HK-2 (cell line): ENCODE results near the gene PASK.
"Not testable (repeated sequence)": the region's sequence is repeated elsewhere in the genome, so short reads cannot be mapped to it uniquely, and the experiment has no call there.

Experiments
- DNase-seq: peaks from one replicate; pipeline ENCODE4 v3.0.0-alpha.2; 2018; ENCODE audit not compliant: unreplicated experiment

Gene PASK

GRCh38 chr2:241148891-241149674 is at the start of gene PASK:
TSS of gene PASK (minus strand) at chr2:241149472. CDS start at chr2:241143032, 6,440 bp downstream.
- DNase-seq = peak; percentile 95

- DNase-seq = no peak
Measured at GRCh38 chr2:241198381-241199279, 49.4 kb upstream of the PASK start.

- DNase-seq = no peak
Measured at GRCh38 chr2:241197947-241198346, 48.7 kb upstream of the PASK start.

- DNase-seq = not testable (repeated sequence)
Measured at GRCh38 chr2:241197246-241197645, 48.0 kb upstream of the PASK start.

- no peak for DNase-seq
Measured at GRCh38 chr2:241195506-241196130, 46.3 kb upstream of the PASK start.

- DNase-seq = no peak
Measured at GRCh38 chr2:241194811-241195210, 45.5 kb upstream of the PASK start.

- no peak for DNase-seq
Measured at GRCh38 chr2:241193271-241193670, 44.0 kb upstream of the PASK start.

- no peak for DNase-seq
Measured at GRCh38 chr2:241191081-241191480, 41.8 kb upstream of the PASK start.

- no peak for DNase-seq
Measured at GRCh38 chr2:241190291-241190981, 41.2 kb upstream of the PASK start.

GRCh38 chr2:241189856-241190201 is 40.6 kb upstream of the PASK start:
- no peak for DNase-seq

- no peak for DNase-seq
Measured at GRCh38 chr2:241189093-241189855, 40.0 kb upstream of the PASK start.

GRCh38 chr2:241188361-241189092 is 39.3 kb upstream of the PASK start, which contains the start of gene ANO7:
TSS of gene ANO7 (plus strand) at chr2:241188677. CDS start at chr2:241190064, 1,387 bp downstream.
- DNase-seq = no peak

GRCh38 chr2:241187918-241188234 is 38.6 kb upstream of the PASK start:
- DNase-seq = no peak

GRCh38 chr2:241187101-241187917 is 38.0 kb upstream of the PASK start:
- DNase-seq = no peak

- DNase-seq = no peak
Measured at GRCh38 chr2:241185961-241186360, 36.7 kb upstream of the PASK start.

GRCh38 chr2:241184901-241185300 is 35.6 kb upstream of the PASK start:
- DNase-seq = no peak

GRCh38 chr2:241183221-241183620 is 33.9 kb upstream of the PASK start:
- no peak for DNase-seq

- DNase-seq = no peak
Measured at GRCh38 chr2:241182531-241183133, 33.4 kb upstream of the PASK start.

GRCh38 chr2:241182126-241182525 is 32.9 kb upstream of the PASK start:
- no peak for DNase-seq
